Measurements from ENCODE around the gene GNG7. TPM values are rescaled to one million over a fixed set of nuclear protein-coding genes. Genes with fewer than 3 reads are reported as not detected.

Gene GNG7
- total RNA-seq, 1 donor from 2014 or later, result 11.3 TPM

DNA sequence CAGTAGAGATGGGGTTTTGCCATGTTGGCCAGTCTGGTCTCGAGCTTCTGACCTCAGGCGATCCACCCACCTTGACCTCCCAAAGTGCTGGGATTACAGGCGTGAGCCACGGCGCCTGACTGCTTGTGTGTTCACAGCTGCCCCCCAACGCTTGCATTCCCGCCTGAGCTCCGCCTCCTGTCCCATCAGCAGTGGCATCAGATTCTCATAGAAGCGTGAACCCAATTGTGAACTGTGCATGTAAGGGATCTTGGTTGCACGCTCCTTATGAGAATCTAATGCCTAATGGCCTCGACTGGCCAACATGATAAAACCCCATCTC is 150.7 kb downstream of the GNG7 start:
- no peak for DNase-seq (ENCODE audit: low spot score, unreplicated experiment)
- Mint-ChIP-seq H3K4me3 (ENCODE audit: low read depth) (no peak overlapping the region), H3K27ac (no peak overlapping the region), H3K27me3 (peaks cover 2% of the 10 kb centered on the region), H3K9me3 (ENCODE audit: low read depth) (no peaks in the 10 kb centered on the region), H3K36me3 (ENCODE audit: insufficient read depth) (no peaks in the 10 kb centered on the region), H3K4me1 (ENCODE audit: low read depth) (peaks cover 4% of the 10 kb centered on the region)
- TF ChIP-seq, protein P1, sequence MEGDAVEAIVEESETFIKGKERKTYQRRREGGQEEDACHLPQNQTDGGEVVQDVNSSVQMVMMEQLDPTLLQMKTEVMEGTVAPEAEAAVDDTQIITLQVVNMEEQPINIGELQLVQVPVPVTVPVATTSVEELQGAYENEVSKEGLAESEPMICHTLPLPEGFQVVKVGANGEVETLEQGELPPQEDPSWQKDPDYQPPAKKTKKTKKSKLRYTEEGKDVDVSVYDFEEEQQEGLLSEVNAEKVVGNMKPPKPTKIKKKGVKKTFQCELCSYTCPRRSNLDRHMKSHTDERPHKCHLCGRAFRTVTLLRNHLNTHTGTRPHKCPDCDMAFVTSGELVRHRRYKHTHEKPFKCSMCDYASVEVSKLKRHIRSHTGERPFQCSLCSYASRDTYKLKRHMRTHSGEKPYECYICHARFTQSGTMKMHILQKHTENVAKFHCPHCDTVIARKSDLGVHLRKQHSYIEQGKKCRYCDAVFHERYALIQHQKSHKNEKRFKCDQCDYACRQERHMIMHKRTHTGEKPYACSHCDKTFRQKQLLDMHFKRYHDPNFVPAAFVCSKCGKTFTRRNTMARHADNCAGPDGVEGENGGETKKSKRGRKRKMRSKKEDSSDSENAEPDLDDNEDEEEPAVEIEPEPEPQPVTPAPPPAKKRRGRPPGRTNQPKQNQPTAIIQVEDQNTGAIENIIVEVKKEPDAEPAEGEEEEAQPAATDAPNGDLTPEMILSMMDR (IDR thresholded peaks at IDR 0.05; ENCODE audit: unreplicated experiment), result no peak

DNA sequence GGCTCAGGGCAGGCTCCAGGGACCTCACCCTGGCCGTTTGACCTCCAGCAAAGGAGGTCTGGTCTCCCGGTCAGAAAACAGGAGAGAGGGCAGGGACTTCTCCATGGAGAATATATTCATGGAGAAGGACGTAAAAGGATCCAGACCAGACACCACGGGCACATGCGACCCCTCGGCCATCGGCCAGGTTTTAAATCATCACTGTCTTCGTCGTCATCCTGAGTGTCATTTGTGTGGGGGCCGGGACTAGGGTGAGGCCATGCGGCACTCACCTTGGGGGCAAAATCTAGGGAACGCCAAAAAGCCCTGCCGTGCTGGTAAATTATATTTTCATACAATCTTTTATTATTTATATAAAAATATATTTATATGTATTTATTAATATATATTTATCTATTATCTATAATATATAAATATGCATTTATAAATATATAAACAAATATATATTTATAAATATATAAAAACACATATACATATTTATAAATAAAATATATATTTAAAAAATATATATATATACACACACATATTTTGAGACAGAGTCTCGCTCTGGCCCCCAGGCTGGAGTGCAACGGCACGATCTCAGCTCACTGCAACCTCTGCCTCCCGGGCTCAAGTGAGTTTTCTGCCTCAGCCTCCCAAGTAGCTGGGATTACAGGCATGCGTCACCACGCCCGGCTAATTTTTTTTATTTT is 151.2 kb downstream of the GNG7 start:
- no peak for DNase-seq (ENCODE audit: low spot score, unreplicated experiment)
- no peaks in the 10 kb centered on the region for H3K9me3 Mint-ChIP-seq (ENCODE audit: low read depth)
- peaks cover 2% of the 10 kb centered on the region for H3K27me3 Mint-ChIP-seq
- TF ChIP-seq, protein P1 (IDR thresholded peaks at IDR 0.05; ENCODE audit: unreplicated experiment), result no peak
- H3K4me1 Mint-ChIP-seq (ENCODE audit: low read depth), result peaks cover 6% of the 10 kb centered on the region
- H3K27ac Mint-ChIP-seq, result no peak overlapping the region
- no peak overlapping the region for H3K4me3 Mint-ChIP-seq (ENCODE audit: low read depth)
- no peaks in the 10 kb centered on the region for H3K36me3 Mint-ChIP-seq (ENCODE audit: insufficient read depth)

DNA sequence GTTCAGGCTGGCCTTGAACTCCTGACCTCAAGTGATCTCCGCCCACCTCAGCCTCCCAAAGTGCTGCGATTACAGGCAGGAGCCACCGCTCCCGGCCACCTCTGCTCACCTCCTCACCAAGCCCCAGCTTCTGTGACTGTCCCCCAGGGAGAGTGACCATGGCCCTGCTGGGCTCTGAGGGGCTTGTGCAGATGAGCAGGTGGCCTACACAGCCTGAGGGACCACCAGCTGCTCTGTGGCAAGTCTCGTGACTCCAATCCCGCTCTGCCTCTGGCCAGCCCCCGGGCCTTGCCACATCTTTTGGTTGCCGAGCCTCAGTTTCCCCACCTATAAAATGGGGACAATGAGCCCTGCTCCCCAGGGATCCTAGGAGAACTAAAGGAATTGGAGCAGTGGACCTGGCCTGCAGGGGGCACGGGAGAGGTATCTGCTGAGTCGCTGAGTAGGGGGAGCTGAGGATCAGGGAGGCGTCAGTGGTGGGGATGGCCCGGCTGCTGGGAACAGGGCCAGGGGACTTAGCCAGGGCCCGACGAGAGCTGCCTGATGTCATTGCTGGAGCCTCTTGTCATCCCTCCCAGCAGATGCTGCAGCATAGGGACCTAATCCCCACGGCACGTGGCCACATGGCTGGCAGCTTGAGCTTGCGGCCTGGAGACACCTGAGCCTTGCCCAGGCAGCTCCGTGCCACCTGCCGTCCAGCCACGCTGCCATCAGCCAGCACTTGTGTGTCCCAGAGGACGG is 151.9 kb downstream of the GNG7 start:
- H3K27ac Mint-ChIP-seq, result no peak overlapping the region
- DNase-seq (ENCODE audit: low spot score, unreplicated experiment), result no peak
- H3K4me3 Mint-ChIP-seq (ENCODE audit: low read depth), result no peak overlapping the region
- TF ChIP-seq, protein P1 (IDR thresholded peaks at IDR 0.05; ENCODE audit: unreplicated experiment), result no peak
- H3K27me3 Mint-ChIP-seq, result peaks cover 2% of the 10 kb centered on the region
- no peaks in the 10 kb centered on the region for H3K36me3 Mint-ChIP-seq (ENCODE audit: insufficient read depth)
- H3K4me1 Mint-ChIP-seq (ENCODE audit: low read depth), result peaks cover 8% of the 10 kb centered on the region
- no peaks in the 10 kb centered on the region for H3K9me3 Mint-ChIP-seq (ENCODE audit: low read depth)

DNA sequence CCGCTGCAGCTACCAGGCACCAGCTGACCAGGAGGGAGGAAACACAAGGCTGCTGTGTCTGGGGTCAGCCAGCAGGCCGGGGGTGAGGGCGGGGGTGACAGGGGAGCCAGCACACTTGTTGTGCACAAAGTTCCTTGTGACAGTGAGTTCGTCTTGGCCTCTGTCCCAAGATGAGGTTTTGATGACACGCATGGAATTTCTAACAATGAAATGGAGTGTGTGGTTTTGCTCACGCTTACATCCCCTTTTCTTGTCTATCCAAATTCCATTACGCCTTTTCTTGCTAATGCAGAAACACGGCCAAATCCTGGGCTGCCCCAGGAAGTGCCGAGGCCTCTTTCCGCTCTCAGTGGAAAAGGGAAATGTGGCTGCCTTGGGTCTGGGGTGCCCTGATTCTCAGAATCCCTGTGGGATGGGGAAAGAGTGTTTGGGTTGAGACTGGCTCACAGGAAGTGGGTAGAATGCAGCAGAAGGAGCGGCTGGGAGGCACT is 152.7 kb downstream of the GNG7 start:
- no peaks in the 10 kb centered on the region for H3K9me3 Mint-ChIP-seq (ENCODE audit: low read depth)

DNA sequence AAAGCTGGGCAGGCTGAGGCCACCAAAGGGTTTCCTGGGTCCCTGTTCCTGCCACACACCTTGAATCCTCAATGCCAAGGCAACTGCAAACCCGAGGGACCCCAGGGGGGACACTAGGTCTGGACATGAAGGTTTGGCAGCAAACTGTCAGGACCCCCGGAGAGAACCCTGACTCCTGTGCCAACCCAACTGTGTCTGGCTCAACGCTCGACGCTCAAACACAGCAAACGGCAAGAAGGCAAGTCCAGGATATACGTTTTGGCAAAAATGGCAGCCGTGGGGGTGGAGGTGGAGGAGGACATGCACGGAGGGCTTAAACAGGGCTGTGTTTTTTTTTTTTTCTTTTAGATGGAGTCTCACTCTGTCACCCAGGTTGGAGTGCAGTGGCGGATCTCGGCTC is 153.5 kb downstream of the GNG7 start:
- no peak overlapping the region for H3K27ac Mint-ChIP-seq
- H3K4me3 Mint-ChIP-seq (ENCODE audit: low read depth), result no peak overlapping the region
- H3K36me3 Mint-ChIP-seq (ENCODE audit: insufficient read depth), result no peaks in the 10 kb centered on the region
- peaks cover 3% of the 10 kb centered on the region for H3K27me3 Mint-ChIP-seq
- DNase-seq (ENCODE audit: low spot score, unreplicated experiment), result no peak
- H3K4me1 Mint-ChIP-seq (ENCODE audit: low read depth), result peaks cover 8% of the 10 kb centered on the region
- TF ChIP-seq, protein P1 (IDR thresholded peaks at IDR 0.05; ENCODE audit: unreplicated experiment), result no peak
- no peaks in the 10 kb centered on the region for H3K9me3 Mint-ChIP-seq (ENCODE audit: low read depth)

More for the DNA sequence above, 152.7 kb downstream of the GNG7 start:
- Mint-ChIP-seq H3K27ac (no peak overlapping the region), H3K36me3 (ENCODE audit: insufficient read depth) (no peaks in the 10 kb centered on the region), H3K27me3 (peaks cover 2% of the 10 kb centered on the region), H3K4me3 (ENCODE audit: low read depth) (no peak overlapping the region), H3K4me1 (ENCODE audit: low read depth) (peaks cover 8% of the 10 kb centered on the region)
- TF ChIP-seq, protein P1 (IDR thresholded peaks at IDR 0.05; ENCODE audit: unreplicated experiment), result no peak
- no peak for DNase-seq (ENCODE audit: low spot score, unreplicated experiment)
